ENCODE measurements around the gene PNMA6F.

Gene PNMA6F

DNA sequence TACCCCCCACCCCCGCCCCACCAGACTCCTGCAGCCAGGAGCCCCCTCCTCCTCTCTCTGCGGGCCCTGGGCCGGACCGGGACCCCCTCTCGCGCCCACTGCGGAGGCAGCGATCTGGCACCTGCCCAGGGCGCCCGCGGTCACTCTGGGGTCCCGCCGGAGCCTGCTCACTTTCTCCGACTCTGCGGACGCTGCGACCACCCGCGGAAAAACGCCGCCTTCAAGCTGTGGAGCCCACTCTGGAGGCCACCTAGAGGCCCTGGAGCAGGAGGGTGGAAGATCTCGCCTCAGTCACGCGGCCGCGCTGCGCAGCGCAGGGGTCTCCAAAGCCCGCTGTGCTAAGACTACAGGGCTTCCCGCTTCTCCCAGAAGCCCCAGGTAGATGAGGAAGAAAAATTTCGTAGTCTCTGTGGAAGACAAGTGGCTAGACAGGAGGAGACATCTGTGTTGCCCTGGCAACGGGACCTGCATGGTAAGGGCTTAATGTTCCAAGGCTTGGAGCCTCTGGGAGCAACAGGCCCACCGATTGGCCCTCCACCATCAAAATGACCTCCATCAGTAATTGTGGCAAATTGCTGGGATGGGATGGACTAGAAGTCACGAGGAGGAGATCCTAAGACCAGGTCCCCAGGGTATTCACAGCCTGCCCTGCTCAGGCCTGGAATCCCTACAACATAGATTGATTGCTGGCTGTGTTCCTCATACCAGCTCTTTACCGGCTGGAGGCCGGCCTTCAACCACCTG is at the start of gene PNMA6F:
Gene PNMA6F, minus strand, starts transcription at position 387 of the 744 bp plus-strand sequence. CDS start 1,093 bp downstream, outside the sequence.
- no peak for DNase-seq (ENCODE audit: low read depth in 3 of 3)

DNA sequence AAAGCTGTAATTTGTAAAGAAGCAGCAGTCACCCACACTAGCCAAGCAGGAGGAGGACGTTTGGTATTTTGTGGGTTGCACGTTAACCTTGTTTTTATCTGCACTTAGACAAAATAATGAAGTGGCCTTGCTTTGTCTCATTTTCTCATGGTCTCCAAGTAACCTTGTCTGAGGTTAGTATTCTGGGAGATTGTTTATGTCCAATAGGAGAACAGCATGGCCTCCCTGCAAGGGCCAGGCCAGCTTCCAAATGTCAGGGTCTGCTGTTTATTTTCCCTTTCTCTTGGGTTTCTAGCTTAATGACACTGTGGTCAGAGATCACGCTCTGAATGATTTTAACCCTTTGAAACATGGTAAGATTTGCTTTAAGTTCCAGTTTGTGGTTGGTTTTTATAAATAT is 49.7 kb upstream of the PNMA6F start:
- DNase-seq (ENCODE audit: low read depth in 3 of 3): no peak

DNA sequence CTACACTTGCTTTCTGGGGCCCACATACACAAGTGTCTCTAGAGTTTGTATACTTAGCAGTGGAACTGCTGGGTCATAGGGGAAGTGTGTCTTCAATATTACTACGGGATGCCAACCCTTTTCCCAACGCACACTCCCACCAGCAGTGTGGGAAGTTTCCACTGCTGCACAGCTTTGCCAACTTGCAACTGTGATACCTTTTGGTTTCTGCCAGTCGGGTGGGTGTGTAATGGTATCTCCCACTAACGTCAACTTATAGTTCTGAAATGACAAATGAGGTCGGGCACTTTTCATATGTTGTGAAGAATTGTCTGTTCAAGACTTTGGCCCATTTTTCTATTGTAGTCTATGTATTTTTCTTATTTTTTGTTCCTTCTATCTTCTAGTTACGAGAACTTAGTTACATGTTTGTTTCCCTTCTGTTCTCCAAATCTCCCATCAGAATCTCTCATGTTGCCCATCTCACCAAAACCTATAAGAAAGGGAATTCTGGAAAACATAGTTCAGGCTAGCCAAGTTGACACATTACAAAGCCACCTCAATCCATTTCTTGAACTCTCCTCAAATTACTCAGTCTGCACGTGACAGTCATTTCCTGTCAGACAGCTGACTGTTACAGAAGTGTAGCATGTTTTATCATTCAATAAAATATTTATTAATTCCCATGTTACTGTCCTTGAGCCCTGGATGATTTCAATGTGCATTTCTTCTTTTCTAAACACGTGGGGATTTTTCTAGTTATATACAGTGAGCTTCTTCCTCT is 48.9 kb upstream of the PNMA6F start:
- no peak for DNase-seq (ENCODE audit: low read depth in 3 of 3)

DNA sequence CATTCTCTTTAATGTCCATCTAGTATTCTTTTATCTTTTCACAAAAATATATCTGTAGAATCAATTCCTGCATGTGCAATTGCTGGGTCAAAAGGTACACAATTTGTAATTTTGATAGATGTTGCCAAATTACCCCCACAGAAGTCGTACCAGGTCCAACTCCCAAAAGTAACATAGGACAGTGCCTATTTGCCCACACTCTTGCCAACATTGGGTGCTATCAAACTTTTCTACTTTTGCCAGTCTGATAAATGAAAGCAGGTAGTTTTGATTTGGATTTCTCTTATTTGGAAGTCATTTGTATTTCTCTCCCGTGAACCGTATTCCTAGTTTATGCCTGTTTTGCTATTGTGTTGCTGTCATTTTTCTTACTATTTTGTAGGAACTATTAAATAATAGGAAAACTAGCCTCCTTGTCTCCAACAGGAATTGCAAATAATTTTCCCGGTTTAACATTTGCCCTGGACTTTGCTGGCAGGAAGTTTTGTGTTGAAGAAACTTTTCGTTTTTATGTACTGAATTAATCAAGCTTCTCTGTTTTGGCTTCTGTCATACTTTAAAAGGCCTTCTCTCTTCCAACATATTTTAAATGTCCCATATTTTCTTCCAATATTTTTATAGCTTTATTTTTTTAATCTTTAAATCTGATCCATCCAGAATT is 45.4 kb upstream of the PNMA6F start:
- no peak for DNase-seq (ENCODE audit: low read depth in 3 of 3)

DNA sequence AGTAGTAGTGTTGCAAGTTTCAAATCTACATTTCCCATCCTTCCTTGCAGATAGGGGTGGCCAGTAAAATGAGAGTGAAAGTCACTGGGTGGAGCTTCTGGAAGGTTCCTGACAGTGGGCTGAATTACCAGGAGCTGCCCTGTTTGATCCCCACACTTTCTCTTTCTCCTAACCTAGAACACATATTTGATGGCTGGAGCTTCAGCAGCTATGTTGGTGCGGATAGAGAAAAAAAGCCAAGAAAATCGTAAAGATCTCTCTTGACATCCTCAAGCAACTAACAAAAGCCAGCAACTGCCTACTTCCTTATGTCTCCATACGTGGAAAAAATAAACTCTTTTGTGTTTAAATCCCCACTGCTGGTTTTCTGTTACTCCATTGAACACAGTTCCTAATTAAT is 44.6 kb upstream of the PNMA6F start:
- DNase-seq (ENCODE audit: low read depth in 3 of 3): no peak

DNA sequence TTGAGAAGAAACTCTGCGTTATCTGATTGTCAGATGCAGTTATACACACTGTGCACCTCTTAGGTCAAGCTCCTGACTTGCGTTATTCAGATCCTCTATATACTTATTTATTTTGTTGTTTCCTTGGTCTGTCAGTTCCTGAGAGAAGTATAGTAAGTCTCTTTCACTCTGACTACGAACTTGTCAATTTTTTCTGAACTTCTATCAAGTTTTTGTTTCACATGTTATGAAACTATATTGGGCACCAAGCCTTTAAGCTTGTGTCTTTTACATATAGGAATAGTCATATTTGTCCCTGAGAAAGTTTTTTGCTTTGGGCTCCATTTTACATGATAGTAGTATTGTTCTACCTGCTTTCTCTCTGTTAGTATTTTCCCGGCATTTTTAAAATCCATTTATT is 44.1 kb upstream of the PNMA6F start:
- DNase-seq (ENCODE audit: low read depth in 3 of 3): no peak

DNA sequence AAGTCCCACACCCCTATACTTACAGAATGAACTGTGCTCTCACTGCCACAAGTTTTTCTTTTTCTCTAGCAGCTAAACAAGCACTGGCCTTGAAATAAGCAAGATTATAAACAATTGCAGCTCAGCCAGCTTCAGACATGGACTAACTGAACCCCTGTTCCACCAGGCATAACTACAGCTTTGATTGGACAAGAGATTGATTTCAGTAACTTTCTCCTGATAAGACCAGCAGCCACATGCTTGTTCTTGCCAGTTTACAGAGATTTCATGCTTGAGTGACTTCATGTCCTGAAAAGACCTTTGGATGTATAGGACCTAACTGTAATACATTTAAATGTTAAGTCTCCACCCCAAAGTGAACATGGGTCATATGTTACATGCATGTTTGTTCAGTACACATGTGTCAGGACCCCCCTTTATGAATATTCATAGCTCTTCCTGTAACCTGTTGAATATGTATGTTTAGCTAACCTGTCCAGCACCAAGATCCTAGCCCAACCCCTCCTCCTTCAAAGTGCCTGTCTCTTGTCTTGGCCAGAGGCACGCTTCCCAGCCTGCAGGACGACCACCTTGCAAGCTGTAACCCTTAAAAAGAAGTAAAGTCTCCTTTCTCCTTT is 40.3 kb upstream of the PNMA6F start:
- no peak for DNase-seq (ENCODE audit: low read depth in 3 of 3)

DNA sequence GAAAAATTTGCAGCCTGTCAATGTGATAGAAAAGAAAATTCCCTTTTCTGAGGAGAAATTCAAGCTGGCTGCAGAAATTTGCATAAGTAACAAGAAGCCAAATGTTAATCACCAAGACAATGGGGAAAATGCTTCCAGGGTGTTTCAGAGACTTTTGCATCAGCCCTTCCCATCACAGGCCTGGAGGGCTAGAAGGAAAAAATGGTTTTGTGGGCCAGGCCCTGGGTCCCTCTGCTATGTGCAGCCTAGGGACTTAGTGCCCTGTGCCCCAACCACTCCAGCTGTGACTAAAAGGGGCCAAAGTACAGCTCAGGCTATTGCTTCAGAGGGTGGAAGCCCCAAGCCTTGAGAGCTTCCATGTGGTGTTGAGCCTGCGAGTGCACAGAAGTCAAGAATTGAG is 36.3 kb upstream of the PNMA6F start:
- no peak for DNase-seq (ENCODE audit: low read depth in 3 of 3)

DNA sequence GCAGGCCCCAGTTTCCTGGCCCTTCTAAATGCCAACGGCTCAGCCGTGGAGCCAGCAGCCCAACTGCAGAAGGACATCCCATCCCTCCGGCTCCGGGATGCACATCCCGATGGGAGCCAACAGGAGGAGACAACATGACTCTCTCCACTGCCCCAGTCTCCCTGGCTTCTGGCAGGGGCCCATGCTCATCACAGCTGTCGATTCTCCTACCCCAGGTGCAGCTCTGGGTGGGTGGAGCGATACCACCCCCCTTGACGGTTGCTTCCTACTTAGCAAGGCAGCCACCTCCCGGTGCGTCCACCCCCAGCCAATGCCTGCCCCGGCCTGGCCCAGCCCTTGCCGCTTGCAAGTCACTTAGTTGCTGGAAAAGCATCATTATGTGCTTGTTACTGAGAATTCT is 31.8 kb upstream of the PNMA6F start:
- DNase-seq (ENCODE audit: low read depth in 3 of 3): no peak

DNA sequence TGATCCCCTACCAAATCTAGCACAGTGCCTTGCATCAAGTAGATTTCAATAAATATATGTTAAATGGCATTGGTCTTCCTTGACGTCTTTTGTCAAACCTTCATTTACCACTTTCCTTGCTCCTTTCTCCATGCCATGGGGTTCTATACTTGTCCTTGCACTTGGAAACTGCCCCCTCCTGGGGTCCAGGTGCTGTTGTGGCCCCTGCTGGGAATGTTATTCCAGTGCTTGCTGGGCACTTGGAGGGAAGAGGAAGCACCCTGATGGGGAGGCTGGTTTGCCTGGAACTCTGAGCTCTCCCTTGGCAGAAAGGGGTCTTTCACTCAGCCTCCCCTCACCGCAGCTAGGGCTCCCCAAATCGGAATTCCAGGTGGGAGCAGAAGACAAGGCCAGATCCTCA is 31.3 kb upstream of the PNMA6F start:
- DNase-seq (ENCODE audit: low read depth in 3 of 3): no peak

DNA sequence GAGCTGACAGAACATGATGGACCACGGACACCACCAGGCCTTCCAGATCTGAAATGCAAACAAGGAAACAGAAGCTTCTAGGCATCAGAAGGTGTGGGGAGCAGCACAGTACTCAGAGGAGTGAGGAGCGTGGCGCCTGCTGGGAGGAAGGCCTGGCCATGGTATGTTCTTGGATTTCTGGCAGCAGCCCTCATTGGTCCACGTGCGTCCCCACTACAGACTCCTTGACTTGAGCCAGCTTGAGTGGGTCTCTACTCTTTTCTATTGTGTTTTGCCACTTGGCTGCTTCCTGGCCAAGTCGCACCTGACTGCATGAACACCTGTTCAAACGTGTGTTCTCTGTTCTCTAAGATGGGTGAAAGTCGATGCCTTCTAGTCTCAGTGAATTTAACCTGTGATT is 30.4 kb upstream of the PNMA6F start:
- no peak for DNase-seq (ENCODE audit: low read depth in 3 of 3)

DNA sequence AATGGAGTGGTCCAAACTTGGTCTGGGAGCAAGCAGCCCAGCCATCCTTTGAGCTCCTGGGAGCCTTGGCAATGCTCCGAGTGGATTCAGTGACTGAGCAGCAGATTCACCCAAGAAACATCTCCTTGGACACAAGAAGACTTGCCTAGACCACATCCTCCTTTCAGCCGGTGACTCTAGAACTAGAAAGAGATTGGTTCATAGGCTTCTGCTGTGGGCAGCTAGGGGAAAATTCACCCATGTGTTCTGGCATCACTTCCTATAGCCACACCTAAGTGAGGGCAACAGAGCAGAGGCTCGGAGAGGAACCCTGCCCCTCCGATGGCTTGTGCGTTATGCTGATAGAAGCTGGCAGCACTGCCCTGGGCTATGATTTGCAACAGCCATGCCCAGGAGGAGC is 28.4 kb upstream of the PNMA6F start:
- DNase-seq (ENCODE audit: low read depth in 3 of 3): no peak

DNA sequence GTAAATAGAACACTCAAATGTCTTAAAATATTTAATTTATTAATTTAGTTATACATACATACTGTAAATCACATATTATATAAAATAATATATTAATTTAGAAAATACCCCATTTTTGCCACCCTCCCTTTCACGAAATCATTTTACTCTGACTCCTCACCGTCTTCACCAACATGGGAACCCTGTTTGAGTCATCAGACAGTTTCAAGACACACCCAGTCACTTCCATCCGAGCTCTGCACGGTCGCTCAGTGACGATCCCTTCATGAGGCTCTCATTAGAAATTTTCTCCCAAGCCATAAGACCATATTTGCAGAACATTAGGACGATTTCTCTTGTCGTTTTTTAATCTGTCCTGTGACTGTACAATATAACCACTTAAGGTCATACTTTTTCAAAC is 26.9 kb upstream of the PNMA6F start:
- no peak for DNase-seq (ENCODE audit: low read depth in 3 of 3)

DNA sequence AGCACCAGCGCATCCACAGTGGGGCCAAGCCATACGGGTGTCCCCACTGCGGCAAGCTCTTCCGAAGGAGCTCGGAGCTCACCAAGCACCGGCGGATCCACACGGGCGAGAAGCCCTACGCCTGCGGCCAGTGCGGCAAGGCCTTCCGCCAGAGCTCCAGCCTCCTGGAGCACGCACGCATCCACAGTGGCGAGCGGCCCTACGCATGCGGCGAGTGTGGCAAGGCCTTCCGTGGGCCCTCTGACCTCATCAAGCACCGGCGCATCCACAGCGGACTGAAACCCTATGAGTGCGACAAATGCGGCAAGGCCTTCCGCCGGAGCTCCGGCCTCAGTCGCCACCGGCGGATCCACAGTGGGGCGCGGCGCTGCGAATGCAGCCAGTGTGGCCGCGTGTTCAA is 26.0 kb upstream of the PNMA6F start:
- DNase-seq (ENCODE audit: low read depth in 3 of 3): no peak

DNA sequence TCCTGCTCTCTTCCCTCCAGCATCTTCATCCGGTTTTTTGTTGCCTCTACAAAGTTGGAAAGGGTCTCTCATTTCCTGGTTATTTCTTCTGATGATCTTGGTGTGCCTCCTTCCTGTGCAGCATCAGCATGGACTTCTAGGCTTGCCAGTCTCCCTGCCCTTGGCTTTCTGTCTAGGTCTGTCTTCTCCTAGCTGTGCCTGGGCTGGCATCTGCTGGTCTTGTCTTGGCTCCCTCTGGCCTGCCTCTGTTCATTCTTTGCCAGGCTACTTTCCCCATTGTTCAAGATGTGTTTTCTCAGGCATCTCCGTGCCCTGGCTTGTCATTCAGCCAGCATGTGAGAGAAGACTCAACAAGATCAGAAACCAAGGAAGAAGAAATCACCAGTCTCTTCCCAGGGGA is 22.1 kb upstream of the PNMA6F start:
- DNase-seq (ENCODE audit: low read depth in 3 of 3): no peak

DNA sequence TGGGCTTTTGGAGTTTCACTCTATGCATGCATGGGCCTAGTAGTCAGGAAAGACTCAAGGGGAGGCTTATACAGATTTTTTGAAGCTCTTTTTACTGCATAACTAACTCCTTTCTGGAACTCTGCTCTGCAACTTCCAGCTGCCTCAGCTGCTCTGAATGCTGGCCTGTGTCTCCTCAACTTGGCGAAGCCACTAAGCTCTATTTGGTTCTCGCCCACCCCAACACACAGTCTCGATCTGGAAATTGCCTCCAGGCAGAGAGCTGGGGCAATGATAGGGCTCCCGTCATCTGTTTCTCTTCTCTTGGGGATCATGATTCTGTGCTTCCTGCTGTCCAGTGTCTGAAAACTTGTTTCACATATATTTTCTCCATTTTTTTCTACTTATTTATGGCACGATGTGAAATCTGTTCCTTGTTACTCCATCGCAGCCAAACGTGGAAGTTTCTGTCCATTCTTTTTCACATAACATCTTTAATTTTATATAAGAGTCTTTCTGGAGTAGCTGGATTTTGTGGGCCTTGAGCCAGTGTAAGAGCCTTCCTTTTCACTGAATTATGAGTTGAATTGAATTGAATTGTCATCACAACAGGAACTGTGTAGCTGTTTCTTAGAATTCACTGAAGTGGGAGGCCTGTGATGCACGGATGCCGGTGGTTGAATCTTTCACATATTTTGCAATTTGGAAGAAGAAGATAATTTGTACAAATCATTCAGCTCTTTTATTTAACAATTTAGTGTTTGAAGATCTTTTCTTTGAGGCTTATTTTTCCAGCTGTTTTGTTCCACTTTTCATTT is 21.4 kb upstream of the PNMA6F start:
- no peak for DNase-seq (ENCODE audit: low read depth in 3 of 3)

DNA sequence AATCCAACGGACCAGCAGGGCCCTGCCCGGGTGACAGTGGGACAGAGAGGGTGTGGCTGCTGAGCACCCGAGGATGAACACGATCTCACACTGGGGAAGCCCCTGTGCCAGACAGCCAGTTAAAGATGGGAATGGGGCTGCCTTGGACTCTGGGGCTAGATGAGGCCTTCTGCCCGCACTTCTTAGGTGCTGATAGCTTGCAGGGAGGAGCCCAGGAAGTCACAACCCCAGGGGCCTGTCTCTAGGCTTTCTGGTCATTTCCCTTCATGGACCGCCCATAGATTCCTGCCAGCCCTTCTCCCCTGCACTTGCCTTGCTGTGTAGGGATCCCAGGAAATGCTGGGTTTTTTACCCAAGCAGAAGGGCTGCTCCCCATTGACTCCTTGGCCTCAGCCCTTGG is 18.5 kb upstream of the PNMA6F start:
- DNase-seq (ENCODE audit: low read depth in 3 of 3): no peak

DNA sequence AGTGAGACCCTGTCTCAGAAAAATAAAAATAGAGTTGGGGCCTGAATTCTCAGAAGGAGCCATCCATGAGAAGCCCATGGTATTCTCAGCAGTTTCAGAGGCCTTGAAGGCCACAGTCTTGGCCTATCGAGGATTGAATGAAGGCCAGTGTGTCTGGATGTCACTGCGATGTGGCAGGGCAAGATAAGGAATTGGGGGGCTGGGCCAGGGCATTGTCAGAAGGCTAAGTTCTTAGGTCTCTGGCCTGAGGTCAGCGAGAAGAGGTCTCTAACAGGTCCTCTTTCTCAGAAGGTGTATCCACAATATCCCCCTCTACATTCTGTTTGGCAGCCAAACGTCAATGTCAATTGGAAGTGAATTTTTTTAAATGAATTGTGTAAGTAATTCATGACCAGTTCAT is 18.1 kb upstream of the PNMA6F start:
- no peak for DNase-seq (ENCODE audit: low read depth in 3 of 3)

DNA sequence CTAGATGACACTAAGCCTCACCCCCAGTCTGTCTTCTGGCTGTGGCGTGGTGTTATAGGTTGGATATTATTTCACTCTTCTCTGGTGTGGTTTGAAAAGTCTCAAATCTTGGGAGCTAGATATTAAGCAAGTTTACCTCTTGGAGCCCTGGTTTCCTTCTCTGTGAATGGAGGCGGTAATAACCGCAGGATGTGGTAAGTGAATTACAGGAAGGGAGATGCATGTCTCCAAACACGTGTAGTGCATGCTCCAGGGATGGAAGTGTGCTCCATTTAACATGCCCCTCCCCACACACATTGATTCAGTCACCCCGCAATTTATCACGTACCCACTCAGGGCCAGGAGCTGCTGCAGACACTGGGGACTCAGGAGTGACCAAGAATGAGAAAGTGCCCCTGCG is 17.3 kb upstream of the PNMA6F start:
- no peak for DNase-seq (ENCODE audit: low read depth in 3 of 3)

DNA sequence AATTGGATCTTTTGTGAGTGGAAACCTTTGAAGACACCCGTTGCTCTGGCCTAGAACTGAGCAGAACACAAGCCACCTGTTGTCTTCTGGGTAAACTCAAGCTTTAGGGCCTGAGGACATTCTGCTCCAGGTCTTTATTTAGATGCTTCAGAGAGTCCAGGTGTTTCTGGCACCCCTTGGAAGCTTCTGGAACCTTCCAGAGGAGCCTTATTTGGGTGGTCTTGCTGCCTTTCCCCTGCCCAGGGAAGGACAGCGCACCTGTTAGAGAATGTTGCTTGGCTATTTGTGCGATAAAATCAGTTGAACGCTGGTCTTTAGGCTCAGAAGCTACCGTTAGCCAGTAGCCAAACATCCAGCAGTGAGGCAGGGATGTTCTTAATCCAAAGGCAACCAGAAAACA is 15.4 kb upstream of the PNMA6F start:
- no peak for DNase-seq (ENCODE audit: low read depth in 3 of 3)

DNA sequence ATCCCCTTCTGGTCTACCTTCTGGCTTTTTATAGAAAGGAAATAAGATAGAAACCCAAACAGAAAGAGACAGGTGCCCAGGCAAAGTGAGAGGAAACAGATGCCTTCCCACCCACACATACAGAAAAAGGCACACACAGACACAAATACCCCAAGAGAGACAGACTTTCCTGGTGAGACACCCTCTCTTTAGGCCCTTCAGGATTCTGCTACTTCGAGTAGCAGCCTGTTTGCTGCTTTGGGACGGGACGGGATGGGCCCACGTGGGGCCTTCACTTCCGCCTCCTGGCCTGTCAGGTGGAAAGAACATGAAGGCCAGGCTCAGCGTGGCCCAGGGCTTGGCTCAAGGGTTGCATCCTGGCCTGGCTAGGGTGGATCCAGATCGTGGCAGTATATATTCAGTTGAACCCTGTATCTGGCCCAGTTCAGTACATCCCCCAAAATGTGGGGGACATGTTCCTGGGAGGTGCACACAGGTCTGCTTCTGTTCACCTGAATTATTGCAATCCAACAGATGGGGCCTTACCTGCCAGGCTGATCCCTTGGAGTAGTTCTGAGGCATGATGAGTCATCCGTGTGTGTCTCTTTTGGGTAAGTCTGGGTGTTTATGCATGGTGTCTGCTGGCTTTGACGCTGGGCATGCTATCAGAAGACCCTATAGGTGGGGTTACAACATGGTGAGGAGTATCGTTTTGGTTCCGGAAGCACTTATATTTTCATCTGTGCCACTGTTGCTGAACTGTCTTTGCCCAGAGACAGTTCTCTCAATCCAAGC is 14.7 kb upstream of the PNMA6F start:
- DNase-seq (ENCODE audit: low read depth in 3 of 3): no peak

Measured in stimulated activated CD4-positive, alpha-beta T cell treated with anti-CD3 and anti-CD28 coated beads, TNF-alpha, amount 100 ng/mL, for 48 hours (primary cell).